SU-DHL-6 (cell line): ENCODE data around the gene FSTL4.

Experiments
- EZH2phosphoT487 ChIP-seq: fragments of 200-600 bp; sonication (generic), shearing (Covaris generic); conservative IDR thresholded peaks from 2 replicates; pipeline ENCODE4 v1.6.1; 2018; ENCODE audit warnings: mild to moderate bottlenecking, antibody characterized with exemption, low read length, moderate library complexity, mixed read lengths
- TF ChIP-seq, protein P1 (sequence below): fragments of 200-600 bp; sonication (generic); IDR thresholded peaks from one replicate; pipeline ENCODE4 v1.5.1; 2017; ENCODE audit warnings: antibody characterized with exemption, mild to moderate bottlenecking, low read length, moderate library complexity; ENCODE audit not compliant: insufficient read depth, poor library complexity, severe bottlenecking

DNA sequence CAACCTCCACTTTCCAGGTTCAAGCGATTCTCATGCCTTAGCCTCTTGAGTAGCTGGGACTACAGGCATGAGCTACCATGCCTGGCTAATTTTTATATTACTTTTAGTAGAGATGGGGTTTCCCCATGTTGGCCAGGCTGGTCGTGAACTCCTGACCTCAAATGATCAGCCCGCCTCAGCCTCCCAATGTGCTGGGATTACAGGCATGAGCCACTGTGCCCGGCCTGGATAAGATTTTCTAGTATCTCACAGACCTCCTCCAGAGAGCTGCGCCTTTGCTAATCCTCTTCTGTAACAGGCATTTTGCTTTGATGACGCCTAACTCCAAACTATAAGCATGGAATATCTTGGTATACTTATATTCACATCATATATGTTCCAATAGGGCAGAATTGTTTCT lies 99.4 kb downstream of the FSTL4 start:
- TF ChIP-seq, protein P1, sequence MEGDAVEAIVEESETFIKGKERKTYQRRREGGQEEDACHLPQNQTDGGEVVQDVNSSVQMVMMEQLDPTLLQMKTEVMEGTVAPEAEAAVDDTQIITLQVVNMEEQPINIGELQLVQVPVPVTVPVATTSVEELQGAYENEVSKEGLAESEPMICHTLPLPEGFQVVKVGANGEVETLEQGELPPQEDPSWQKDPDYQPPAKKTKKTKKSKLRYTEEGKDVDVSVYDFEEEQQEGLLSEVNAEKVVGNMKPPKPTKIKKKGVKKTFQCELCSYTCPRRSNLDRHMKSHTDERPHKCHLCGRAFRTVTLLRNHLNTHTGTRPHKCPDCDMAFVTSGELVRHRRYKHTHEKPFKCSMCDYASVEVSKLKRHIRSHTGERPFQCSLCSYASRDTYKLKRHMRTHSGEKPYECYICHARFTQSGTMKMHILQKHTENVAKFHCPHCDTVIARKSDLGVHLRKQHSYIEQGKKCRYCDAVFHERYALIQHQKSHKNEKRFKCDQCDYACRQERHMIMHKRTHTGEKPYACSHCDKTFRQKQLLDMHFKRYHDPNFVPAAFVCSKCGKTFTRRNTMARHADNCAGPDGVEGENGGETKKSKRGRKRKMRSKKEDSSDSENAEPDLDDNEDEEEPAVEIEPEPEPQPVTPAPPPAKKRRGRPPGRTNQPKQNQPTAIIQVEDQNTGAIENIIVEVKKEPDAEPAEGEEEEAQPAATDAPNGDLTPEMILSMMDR: no peak
- no peak for TF ChIP-seq EZH2phosphoT487
